Keratinocyte (primary cell): ENCODE measurements around the gene ZNF324B. TPM values are rescaled to one million over a fixed set of nuclear protein-coding genes. Genes with fewer than 3 reads are reported as not detected.

ENCODE experiments used
- DNase-seq: peaks from one replicate; pipeline ENCODE4 v3.0.0-alpha.2; 2011; ENCODE audit warnings: low read depth, missing footprints, low spot score
- FAIRE-seq: peaks from 2 replicates; lab custom pipeline; 2011; peaks lifted over from hg19 to GRCh38; lab: Jason Lieb, UNC
- H2AFZ ChIP-seq: 2 replicates; pipeline ENCODE4 v1.6.0; 2012; ENCODE audit warnings: low read length, control low read depth, inconsistent platforms; ENCODE audit not compliant: control insufficient read depth
- H3K27ac ChIP-seq: 2 replicates; pipeline ENCODE4 v1.5.1; 2011; ENCODE audit warnings: low read length; ENCODE audit not compliant: control insufficient read depth, insufficient read depth
- H3K27me3 ChIP-seq: 3 replicates; pipeline ENCODE4 v1.6.0; 2011; ENCODE audit warnings: low read length; ENCODE audit not compliant: control insufficient read depth, insufficient read depth; ENCODE audit errors: extremely low read depth
- H3K36me3 ChIP-seq, 2 experiments: 2 replicates in 1 of 2; 3 replicates in 1 of 2; pipeline ENCODE4 v1.5.1; 2011; ENCODE audit warnings: low read length in 2 of 2, mild to moderate bottlenecking in 1 of 2; ENCODE audit not compliant: control insufficient read depth in 2 of 2, insufficient read depth in 2 of 2; ENCODE audit errors: extremely low read depth in 1 of 2
- H3K4me1 ChIP-seq: 3 replicates; pipeline ENCODE4 v1.5.1; 2011; ENCODE audit warnings: low read length; ENCODE audit not compliant: control insufficient read depth, insufficient read depth; ENCODE audit errors: extremely low read depth
- H3K4me2 ChIP-seq: 3 replicates; pipeline ENCODE4 v1.6.0; 2011; ENCODE audit warnings: low read depth, low read length; ENCODE audit not compliant: control insufficient read depth, insufficient read depth; ENCODE audit errors: extremely low read depth
- H3K4me3 ChIP-seq, 3 experiments: fragments of 200-600 bp in 1 of 3; sonication (generic) in 1 of 3; 2 replicates in 2 of 3; 3 replicates in 1 of 3; pipeline ENCODE4 v1.5.1; 2011 to 2016; ENCODE audit warnings: low read length in 3 of 3, mild to moderate bottlenecking in 3 of 3, control low read depth in 2 of 3, inconsistent platforms in 1 of 3, low read depth in 1 of 3, mixed read lengths in 1 of 3, mixed run types in 1 of 3, moderate library complexity in 1 of 3; ENCODE audit not compliant: control insufficient read depth in 2 of 3, insufficient read depth in 2 of 3; ENCODE audit errors: extremely low read depth in 1 of 3
- H3K79me2 ChIP-seq: 2 replicates; pipeline ENCODE4 v1.6.0; 2012; ENCODE audit warnings: low read length; ENCODE audit not compliant: control insufficient read depth, insufficient read depth
- H3K9ac ChIP-seq: 3 replicates; pipeline ENCODE4 v1.6.0; 2011; ENCODE audit warnings: low read length; ENCODE audit not compliant: control insufficient read depth, insufficient read depth; ENCODE audit errors: extremely low read depth
- H3K9me1 ChIP-seq: 3 replicates; pipeline ENCODE4 v1.6.0; 2011; ENCODE audit warnings: low read length; ENCODE audit not compliant: control insufficient read depth, insufficient read depth; ENCODE audit errors: extremely low read depth
- H3K9me3 ChIP-seq: 2 replicates; pipeline ENCODE4 v1.5.1; 2012; ENCODE audit warnings: low read depth, low read length; ENCODE audit not compliant: control insufficient read depth
- H4K20me1 ChIP-seq: 3 replicates; pipeline ENCODE4 v1.6.0; 2011; ENCODE audit warnings: low read length; ENCODE audit not compliant: control insufficient read depth, insufficient read depth; ENCODE audit errors: extremely low read depth
- EZH2 ChIP-seq: IDR thresholded peaks from one replicate; pipeline ENCODE4 v1.6.1; 2012; ENCODE audit warnings: inconsistent platforms, mild to moderate bottlenecking, low read length, moderate library complexity
- dilution Hi-C: fragments of 300-500 bp; cut with MboI; formaldehyde crosslinking; loops from one replicate; pipeline ENCODE4 v1.7.0; 2020; ENCODE audit warnings: low sequenced_read_pairs; ENCODE audit not compliant: extremely low pct_ligation_motif_present
- polyA plus RNA-seq, 5 experiments: library from polyadenylated mRNA; depleted of rRNA in 3 of 5; stranded (reverse) in 3 of 5; stranded (forward) in 1 of 5; unstranded in 1 of 5; fragments of >200 nt; gene quantifications; 1 replicate in 1 of 5; 2 replicates in 3 of 5; 3 replicates in 1 of 5; pipeline versions ENCODE4 v1.2.1 to v1.2.3, GENCODE V29; 2011 to 2012; ENCODE audit warnings: missing spikeins in 2 of 5, low read depth in 1 of 5, low replicate concordance in 1 of 5
- TF ChIP-seq, protein P1 (sequence below), 3 experiments: IDR thresholded peaks in 1 of 3; conservative IDR thresholded peaks in 1 of 3; optimal IDR thresholded peaks in 1 of 3; 2 replicates in 2 of 3; 3 replicates in 1 of 3; pipeline versions ENCODE3 to v1.5.1; 2011; ENCODE audit warnings: low read length in 3 of 3, mild to moderate bottlenecking in 3 of 3, moderate library complexity in 2 of 3, control low read depth in 1 of 3, inconsistent platforms in 1 of 3; ENCODE audit not compliant: insufficient read depth in 2 of 3; ENCODE audit errors: extremely low read depth in 1 of 3

The ZNF324B gene
- polyA plus RNA-seq, 1 donor (not counting 4 experiments of a cell fraction or from before 2014, with no cell fraction given): 2.0 TPM

DNA sequence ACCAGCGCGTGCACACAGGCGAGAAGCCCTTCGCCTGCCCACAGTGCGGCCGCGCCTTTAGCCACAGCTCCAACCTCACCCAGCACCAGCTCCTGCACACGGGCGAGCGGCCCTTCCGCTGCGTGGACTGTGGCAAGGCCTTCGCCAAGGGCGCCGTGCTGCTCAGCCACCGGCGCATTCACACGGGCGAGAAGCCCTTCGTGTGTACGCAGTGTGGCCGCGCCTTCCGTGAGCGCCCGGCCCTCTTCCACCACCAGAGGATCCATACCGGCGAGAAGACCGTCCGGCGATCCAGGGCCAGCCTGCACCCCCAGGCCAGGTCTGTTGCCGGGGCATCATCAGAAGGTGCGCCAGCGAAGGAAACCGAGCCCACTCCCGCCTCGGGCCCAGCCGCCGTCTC, 20.3 kb downstream of the ZNF324B start:
- Histone ChIP-seq H3K9me3 (no peaks in the 10 kb centered on the region), H3K9me1 (no peaks in the 10 kb centered on the region), H3K4me3 (no peak overlapping the region), H3K9ac (no peak overlapping the region), H3K36me3 (peaks cover 0 to 15% of the 10 kb centered on the region in 2 experiments), H3K79me2 (peaks cover 23% of the 10 kb centered on the region), H3K4me2 (no peak overlapping the region), H3K4me1 (peaks cover 19% of the 10 kb centered on the region), H3K27me3 (no peaks in the 10 kb centered on the region), H3K27ac (no peak overlapping the region), H4K20me1 (peaks cover 4% of the 10 kb centered on the region), H2AFZ (no peak overlapping the region)
- DNase-seq (no peak), FAIRE-seq (no peak)
- no peak for TF ChIP-seq EZH2
- TF ChIP-seq, protein P1, sequence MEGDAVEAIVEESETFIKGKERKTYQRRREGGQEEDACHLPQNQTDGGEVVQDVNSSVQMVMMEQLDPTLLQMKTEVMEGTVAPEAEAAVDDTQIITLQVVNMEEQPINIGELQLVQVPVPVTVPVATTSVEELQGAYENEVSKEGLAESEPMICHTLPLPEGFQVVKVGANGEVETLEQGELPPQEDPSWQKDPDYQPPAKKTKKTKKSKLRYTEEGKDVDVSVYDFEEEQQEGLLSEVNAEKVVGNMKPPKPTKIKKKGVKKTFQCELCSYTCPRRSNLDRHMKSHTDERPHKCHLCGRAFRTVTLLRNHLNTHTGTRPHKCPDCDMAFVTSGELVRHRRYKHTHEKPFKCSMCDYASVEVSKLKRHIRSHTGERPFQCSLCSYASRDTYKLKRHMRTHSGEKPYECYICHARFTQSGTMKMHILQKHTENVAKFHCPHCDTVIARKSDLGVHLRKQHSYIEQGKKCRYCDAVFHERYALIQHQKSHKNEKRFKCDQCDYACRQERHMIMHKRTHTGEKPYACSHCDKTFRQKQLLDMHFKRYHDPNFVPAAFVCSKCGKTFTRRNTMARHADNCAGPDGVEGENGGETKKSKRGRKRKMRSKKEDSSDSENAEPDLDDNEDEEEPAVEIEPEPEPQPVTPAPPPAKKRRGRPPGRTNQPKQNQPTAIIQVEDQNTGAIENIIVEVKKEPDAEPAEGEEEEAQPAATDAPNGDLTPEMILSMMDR (optimal IDR thresholded peaks at IDR 0.05 in 1 of 3, IDR thresholded peaks at IDR 0.05 in 1 of 3, conservative IDR thresholded peaks at IDR 0.05 in 1 of 3; ENCODE audit: extremely low read depth in 1 of 3, insufficient read depth in 2 of 3, low read length in 3 of 3): no peak
- dilution Hi-C loops: no loop called here

DNA sequence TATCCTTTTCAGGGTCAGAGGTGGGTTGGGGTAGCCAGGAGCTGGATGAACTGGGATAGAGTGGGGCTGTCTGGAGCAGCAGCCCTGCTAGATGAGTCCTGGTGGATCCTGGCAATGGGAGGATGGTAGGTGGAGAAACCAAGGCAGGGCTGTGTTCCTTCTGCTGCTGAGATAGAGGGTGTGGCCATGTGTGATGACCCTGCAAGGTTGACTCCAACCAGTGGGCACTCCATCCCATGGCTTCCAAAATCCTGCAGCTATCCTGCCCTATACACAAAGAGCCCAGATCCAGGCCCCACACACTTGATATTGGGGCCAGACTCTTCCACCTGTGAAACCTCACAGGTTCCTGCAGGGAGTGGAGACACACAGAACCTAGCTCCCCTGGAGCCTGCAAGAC, 22.4 kb downstream of the ZNF324B start:
- FAIRE-seq (no peak), DNase-seq (no peak)
- Histone ChIP-seq H3K4me2 (no peak overlapping the region), H3K9ac (no peak overlapping the region), H3K4me3 (no peak overlapping the region), H4K20me1 (peaks cover 4% of the 10 kb centered on the region), H3K9me3 (no peaks in the 10 kb centered on the region), H3K27ac (no peak overlapping the region), H3K9me1 (no peaks in the 10 kb centered on the region), H2AFZ (no peak overlapping the region), H3K79me2 (peaks cover 8% of the 10 kb centered on the region), H3K36me3 (peaks cover 7 to 15% of the 10 kb centered on the region in 2 experiments), H3K4me1 (peaks cover 12% of the 10 kb centered on the region), H3K27me3 (no peaks in the 10 kb centered on the region)
- dilution Hi-C loops: no loop called here
- TF ChIP-seq, protein P1 (optimal IDR thresholded peaks at IDR 0.05 in 1 of 3, IDR thresholded peaks at IDR 0.05 in 1 of 3, conservative IDR thresholded peaks at IDR 0.05 in 1 of 3; ENCODE audit: extremely low read depth in 1 of 3, insufficient read depth in 2 of 3, low read length in 3 of 3): no peak
- TF ChIP-seq EZH2: no peak
